Measurements from ENCODE around the gene ASXL2.

DNA sequence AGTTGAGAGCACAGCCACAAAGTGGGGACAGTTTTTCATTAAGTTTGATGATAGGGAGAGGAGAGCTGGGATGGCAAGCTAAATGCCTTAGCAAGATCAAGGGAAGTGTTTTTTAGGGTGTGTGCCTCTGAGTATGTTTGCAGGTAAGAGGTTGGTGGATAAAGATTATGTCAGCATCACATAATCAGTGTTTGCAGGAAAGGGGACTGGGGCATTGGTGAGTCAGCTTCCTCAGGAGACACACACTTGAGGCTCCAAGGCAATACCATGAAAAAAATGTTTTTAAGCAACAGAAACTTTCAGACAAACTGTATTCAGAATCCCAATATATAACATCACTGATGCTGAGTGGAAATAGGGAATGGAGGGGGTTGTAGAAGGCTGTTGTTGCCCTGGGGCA, 179.5 kb downstream of the ASXL2 start:
- TF ChIP-seq, protein P1, sequence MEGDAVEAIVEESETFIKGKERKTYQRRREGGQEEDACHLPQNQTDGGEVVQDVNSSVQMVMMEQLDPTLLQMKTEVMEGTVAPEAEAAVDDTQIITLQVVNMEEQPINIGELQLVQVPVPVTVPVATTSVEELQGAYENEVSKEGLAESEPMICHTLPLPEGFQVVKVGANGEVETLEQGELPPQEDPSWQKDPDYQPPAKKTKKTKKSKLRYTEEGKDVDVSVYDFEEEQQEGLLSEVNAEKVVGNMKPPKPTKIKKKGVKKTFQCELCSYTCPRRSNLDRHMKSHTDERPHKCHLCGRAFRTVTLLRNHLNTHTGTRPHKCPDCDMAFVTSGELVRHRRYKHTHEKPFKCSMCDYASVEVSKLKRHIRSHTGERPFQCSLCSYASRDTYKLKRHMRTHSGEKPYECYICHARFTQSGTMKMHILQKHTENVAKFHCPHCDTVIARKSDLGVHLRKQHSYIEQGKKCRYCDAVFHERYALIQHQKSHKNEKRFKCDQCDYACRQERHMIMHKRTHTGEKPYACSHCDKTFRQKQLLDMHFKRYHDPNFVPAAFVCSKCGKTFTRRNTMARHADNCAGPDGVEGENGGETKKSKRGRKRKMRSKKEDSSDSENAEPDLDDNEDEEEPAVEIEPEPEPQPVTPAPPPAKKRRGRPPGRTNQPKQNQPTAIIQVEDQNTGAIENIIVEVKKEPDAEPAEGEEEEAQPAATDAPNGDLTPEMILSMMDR (IDR thresholded peaks at IDR 0.05) = no peak
- TF ChIP-seq POLR2A (IDR thresholded peaks at IDR 0.05) = no peak
